HFF-Myc (cell line): ENCODE measurements around the gene PRICKLE1.

Source experiments
- DNase-seq: peaks from one replicate; pipeline ENCODE4 v3.0.0-alpha.2; 2011; ENCODE audit warnings: low read depth; ENCODE audit errors: extremely low read depth
- H3K4me3 ChIP-seq: replicated peaks from 2 replicates; pipeline ENCODE4 v1.5.1; 2011; ENCODE audit warnings: low read depth, mild to moderate bottlenecking, control low read depth, low read length
- CTCF ChIP-seq: IDR thresholded peaks from 2 replicates; pipeline ENCODE4 v1.5.1; 2012; ENCODE audit warnings: mild to moderate bottlenecking, low read depth, low read length, control low read depth; ENCODE audit errors: missing control alignments

Gene PRICKLE1

GRCh38 chr12:42490261-42490842 is 99.2 kb downstream of the PRICKLE1 start:
- no peak for DNase-seq
- TF ChIP-seq CTCF: no peak
- no peak overlapping the region for H3K4me3 ChIP-seq

- TF ChIP-seq CTCF: no peak
- H3K4me3 ChIP-seq: no peak overlapping the region
Observed at GRCh38 chr12:42486407-42486806, 103.1 kb downstream of the PRICKLE1 start.

GRCh38 chr12:42485823-42486222 is 103.7 kb downstream of the PRICKLE1 start:
- TF ChIP-seq CTCF: no peak
- H3K4me3 ChIP-seq: no peak overlapping the region
- DNase-seq: no peak

More at GRCh38 chr12:42486407-42486806, 103.1 kb downstream of the PRICKLE1 start:
- no peak for DNase-seq

- no peak overlapping the region for H3K4me3 ChIP-seq
Observed at GRCh38 chr12:42484996-42485395, 104.5 kb downstream of the PRICKLE1 start.

GRCh38 chr12:42483521-42483790 is 106.1 kb downstream of the PRICKLE1 start:
- H3K4me3 ChIP-seq: peak overlapping the region; percentile 52
- no peak for DNase-seq
- no peak for TF ChIP-seq CTCF

More at GRCh38 chr12:42484996-42485395, 104.5 kb downstream of the PRICKLE1 start:
- TF ChIP-seq CTCF: no peak
- no peak for DNase-seq

GRCh38 chr12:42482748-42483520 is 106.6 kb downstream of the PRICKLE1 start:
- TF ChIP-seq CTCF: peak; percentile 92
- DNase-seq: no peak
- peak overlapping the region; percentile 52 for H3K4me3 ChIP-seq
